ENCODE data around the gene FBXL20.

DNA sequence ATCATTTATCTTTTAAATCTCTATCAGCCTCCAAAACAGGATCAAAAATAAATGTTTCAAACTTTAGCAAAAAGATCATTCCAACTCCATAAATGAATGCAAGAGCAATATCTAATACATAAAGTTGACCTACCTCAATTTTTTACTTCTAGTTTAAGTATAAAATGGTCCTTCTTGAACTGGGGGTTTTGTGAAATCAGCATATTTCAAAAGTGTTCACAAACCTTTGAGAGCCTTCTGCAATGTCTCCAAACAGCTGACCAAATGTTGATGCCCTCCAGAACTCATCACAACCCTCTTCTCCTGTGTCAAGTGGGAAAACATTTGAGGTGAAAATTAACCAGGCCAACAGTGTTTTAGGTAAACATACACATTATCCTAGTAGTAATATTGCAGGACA, 41.9 kb upstream of the FBXL20 start:
- no peak for TF ChIP-seq POLR2AphosphoS5 (IDR thresholded peaks at IDR 0.05; ENCODE audit: low read depth, low read length)
- TF ChIP-seq SP1 (IDR thresholded peaks at IDR 0.05; ENCODE audit: low read depth, low read length): no peak
- TF ChIP-seq POLR2A (IDR thresholded peaks at IDR 0.05; ENCODE audit: control extremely low read depth in 1 of 2, low read depth in 2 of 2, low read length in 2 of 2): no peak
- TF ChIP-seq CTCF (IDR thresholded peaks at IDR 0.05; ENCODE audit: control extremely low read depth in 1 of 3, insufficient read depth in 1 of 3, low read depth in 1 of 3, low read length in 3 of 3): no peak
- TF ChIP-seq GABPA (IDR thresholded peaks at IDR 0.05; ENCODE audit: borderline replicate concordance, insufficient read depth, low read length): no peak
- TF ChIP-seq RNF2 (IDR thresholded peaks at IDR 0.05; ENCODE audit: borderline replicate concordance, low read depth, low read length, missing control alignments, poor library complexity, severe bottlenecking): no peak

Data from H1 (cell line).